BLaER1 (cell line): Measurements from ENCODE around the gene ALDH3B2.

Source experiments
- H3K27ac ChIP-seq: shearing (Covaris generic); formaldehyde crosslinking; 2 replicates; pipeline ENCODE4 v1.8.1; 2022
- H3K27me3 ChIP-seq: shearing (Covaris generic); formaldehyde crosslinking; 2 replicates; pipeline ENCODE4 v1.8.1; 2022
- H3K36me3 ChIP-seq: shearing (Covaris generic); formaldehyde crosslinking; 2 replicates; pipeline ENCODE4 v1.8.1; 2022
- H3K4me1 ChIP-seq: shearing (Covaris generic); formaldehyde crosslinking; 2 replicates; pipeline ENCODE4 v1.8.1; 2022
- H3K4me2 ChIP-seq: shearing (Covaris generic); formaldehyde crosslinking; 2 replicates; pipeline ENCODE4 v1.8.1; 2022
- H3K4me3 ChIP-seq: shearing (Covaris generic); formaldehyde crosslinking; 2 replicates; pipeline ENCODE4 v1.8.1; 2022
- H3K9ac ChIP-seq: shearing (Covaris generic); formaldehyde crosslinking; 2 replicates; pipeline ENCODE4 v1.8.1; 2022
- H3K9me3 ChIP-seq: shearing (Covaris generic); formaldehyde crosslinking; 2 replicates; pipeline ENCODE4 v1.8.1; 2022
- H4K20me1 ChIP-seq: shearing (Covaris generic); formaldehyde crosslinking; 2 replicates; pipeline ENCODE4 v1.8.1; 2022
- Cebpa-rat ChIP-seq: shearing (Covaris generic); IDR thresholded peaks from 2 replicates; pipeline ENCODE4 v1.8.1; 2022

Gene ALDH3B2

GRCh38 chr11:67644472-67645418, 29.7 kb downstream of the ALDH3B2 start:
- H3K27me3 ChIP-seq: no peaks in the 10 kb centered on the region
- H3K4me3 ChIP-seq: no peak overlapping the region
- no peak for TF ChIP-seq Cebpa-rat
- no peak overlapping the region for H3K9ac ChIP-seq
- H3K4me2 ChIP-seq: peak overlapping the region; percentile 93
- peaks cover 10% of the 10 kb centered on the region; the same call in 1 of the 2 replicates for H3K9me3 ChIP-seq
- no peak overlapping the region for H3K27ac ChIP-seq
- no peaks in the 10 kb centered on the region for H3K36me3 ChIP-seq
- peaks cover 61% of the 10 kb centered on the region for H3K4me1 ChIP-seq
- H4K20me1 ChIP-seq: no peaks in the 10 kb centered on the region

GRCh38 chr11:67644042-67644441, 30.4 kb downstream of the ALDH3B2 start:
- H3K9ac ChIP-seq: no peak overlapping the region
- no peak overlapping the region for H3K27ac ChIP-seq
- peaks cover 54% of the 10 kb centered on the region for H3K4me1 ChIP-seq
- H3K4me3 ChIP-seq: no peak overlapping the region
- H3K36me3 ChIP-seq: no peaks in the 10 kb centered on the region
- H3K27me3 ChIP-seq: no peaks in the 10 kb centered on the region
- H4K20me1 ChIP-seq: no peaks in the 10 kb centered on the region
- H3K9me3 ChIP-seq: peaks cover 10% of the 10 kb centered on the region; the same call in 1 of the 2 replicates
- no peak for TF ChIP-seq Cebpa-rat
- H3K4me2 ChIP-seq: no peak overlapping the region

DNA sequence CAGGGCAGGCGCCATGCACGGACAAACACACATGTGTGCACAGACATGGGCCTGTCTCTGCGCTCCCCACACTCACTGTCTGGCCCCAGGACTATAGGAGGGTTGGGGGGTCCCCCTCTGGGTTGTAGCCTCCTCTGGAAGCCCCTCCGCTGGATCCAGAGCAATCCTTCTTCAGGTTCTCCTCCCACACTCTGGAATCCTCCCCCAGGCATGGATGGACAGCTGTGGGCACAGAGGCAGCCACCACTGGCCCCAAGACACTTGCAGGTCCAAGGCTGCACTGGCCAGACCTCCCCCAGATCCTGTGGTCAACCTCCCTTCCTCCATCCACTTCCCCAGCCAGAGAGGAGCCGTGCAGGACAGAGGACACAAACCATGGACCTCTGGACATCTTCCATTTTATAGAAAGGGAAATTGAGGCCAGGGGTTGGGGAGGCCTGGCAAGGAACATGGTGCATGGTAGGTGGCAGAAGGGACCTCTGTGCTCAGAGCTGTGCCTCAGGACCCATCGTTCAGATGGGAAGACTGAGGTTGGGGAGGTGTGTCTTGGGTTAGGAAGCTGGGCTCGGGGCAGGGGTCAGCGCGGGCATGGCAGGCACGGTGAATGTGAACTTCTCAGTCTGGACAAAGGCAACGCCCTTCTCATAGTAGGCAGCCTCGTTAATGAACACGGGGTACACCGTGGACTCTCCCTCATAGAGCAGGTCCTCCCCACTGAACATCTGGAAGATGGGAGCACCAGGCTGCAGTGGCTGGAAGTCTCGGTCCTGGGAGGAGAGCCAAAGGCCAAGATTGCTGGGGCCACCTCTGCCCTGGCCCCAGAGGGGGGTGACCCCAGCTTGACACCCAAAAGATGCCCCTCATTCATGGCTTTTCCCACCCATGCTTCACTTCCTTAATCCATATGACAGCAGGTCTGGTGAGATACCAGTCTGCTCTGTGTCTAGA, 32.0 kb downstream of the ALDH3B2 start:
- Histone ChIP-seq H3K9ac (no peak overlapping the region), H3K27me3 (no peaks in the 10 kb centered on the region), H3K9me3 (peaks cover 10% of the 10 kb centered on the region; the same call in 1 of the 2 replicates), H3K4me1 (peaks cover 38% of the 10 kb centered on the region), H3K27ac (no peak overlapping the region), H4K20me1 (no peaks in the 10 kb centered on the region), H3K4me2 (no peak overlapping the region), H3K36me3 (no peaks in the 10 kb centered on the region), H3K4me3 (no peak overlapping the region)
- TF ChIP-seq Cebpa-rat: no peak

GRCh38 chr11:67641338-67642172, 32.9 kb downstream of the ALDH3B2 start:
- Histone ChIP-seq H4K20me1 (no peaks in the 10 kb centered on the region), H3K27ac (no peak overlapping the region), H3K4me1 (peaks cover 29% of the 10 kb centered on the region), H3K4me3 (no peak overlapping the region), H3K9me3 (peaks cover 10% of the 10 kb centered on the region; the same call in 1 of the 2 replicates), H3K36me3 (no peaks in the 10 kb centered on the region), H3K4me2 (no peak overlapping the region), H3K9ac (no peak overlapping the region), H3K27me3 (no peaks in the 10 kb centered on the region)
- TF ChIP-seq Cebpa-rat: no peak

GRCh38 chr11:67640758-67641337, 33.6 kb downstream of the ALDH3B2 start:
- H4K20me1 ChIP-seq: no peaks in the 10 kb centered on the region
- no peaks in the 10 kb centered on the region for H3K27me3 ChIP-seq
- no peaks in the 10 kb centered on the region for H3K36me3 ChIP-seq
- peaks cover 10% of the 10 kb centered on the region; the same call in 1 of the 2 replicates for H3K9me3 ChIP-seq
- no peak for TF ChIP-seq Cebpa-rat
- H3K9ac ChIP-seq: no peak overlapping the region
- no peak overlapping the region for H3K4me3 ChIP-seq
- H3K27ac ChIP-seq: no peak overlapping the region
- H3K4me2 ChIP-seq: no peak overlapping the region
- peaks cover 22% of the 10 kb centered on the region for H3K4me1 ChIP-seq

DNA sequence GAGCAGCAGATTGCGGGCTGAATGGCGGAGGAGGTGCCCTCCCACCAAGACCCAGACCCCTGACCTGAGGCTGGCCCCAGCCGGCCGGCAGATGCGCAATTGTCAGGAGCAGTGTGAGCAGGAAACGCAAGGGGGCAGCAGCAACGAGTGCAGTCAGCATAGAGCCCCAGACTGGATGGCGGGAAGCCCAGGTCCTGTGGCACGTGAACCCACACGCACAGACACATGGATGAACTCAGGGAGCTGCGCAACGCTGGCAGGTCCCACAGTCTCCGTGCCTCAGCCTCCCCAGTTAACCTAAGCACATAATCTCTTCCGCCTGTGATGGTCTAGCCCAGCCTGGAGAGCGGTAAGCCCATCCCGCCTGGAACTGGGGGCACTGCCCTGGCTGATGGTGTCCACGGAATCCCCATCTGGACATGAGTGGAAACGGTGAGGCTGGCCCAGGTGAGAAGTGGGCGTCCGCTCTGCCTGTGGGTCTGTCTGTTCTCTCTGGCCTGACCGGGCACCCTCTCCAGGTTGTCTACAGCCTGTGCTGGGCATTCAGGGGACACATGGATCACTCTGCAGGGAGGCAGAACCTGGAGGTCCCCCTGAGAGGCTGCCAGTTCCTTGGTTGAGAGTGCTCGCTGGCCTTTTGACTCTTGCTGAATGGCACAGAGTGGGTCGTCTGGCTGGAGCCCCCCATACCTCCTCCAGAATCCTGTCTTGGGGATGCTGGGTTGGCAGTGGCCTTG, 34.2 kb downstream of the ALDH3B2 start:
- H3K27me3 ChIP-seq: no peaks in the 10 kb centered on the region
- no peak overlapping the region for H3K4me2 ChIP-seq
- H3K36me3 ChIP-seq: no peaks in the 10 kb centered on the region
- TF ChIP-seq Cebpa-rat: no peak
- H3K9me3 ChIP-seq: peaks cover 10% of the 10 kb centered on the region; the same call in 1 of the 2 replicates
- no peaks in the 10 kb centered on the region for H4K20me1 ChIP-seq
- H3K9ac ChIP-seq: no peak overlapping the region
- no peak overlapping the region for H3K4me3 ChIP-seq
- H3K27ac ChIP-seq: no peak overlapping the region
- peaks cover 15% of the 10 kb centered on the region for H3K4me1 ChIP-seq

GRCh38 chr11:67639438-67639859, 35.0 kb downstream of the ALDH3B2 start, which contains the start of gene TBX10:
Gene TBX10, minus strand, starts transcription at chr11:67639763. Its CDS starts 291 bp downstream, at chr11:67639472.
- Histone ChIP-seq H3K27ac (no peak within 1 kb of the TSS), H3K4me3 (no peak within 1 kb of the TSS), H3K4me1 (peaks cover 8% of the 10 kb centered on the region), H3K4me2 (no peak within 1 kb of the TSS), H3K27me3 (no peaks in the 10 kb centered on the region), H3K36me3 (no peaks in the 10 kb centered on the region), H3K9me3 (peaks cover 10% of the 10 kb centered on the region; the same call in 1 of the 2 replicates), H3K9ac (no peak within 1 kb of the TSS), H4K20me1 (no peaks in the 10 kb centered on the region)
- no peak for TF ChIP-seq Cebpa-rat
